Stimulated activated CD4-positive, alpha-beta T cell treated with anti-CD3 and anti-CD28 coated beads, Interleukin-4, amount 100 ng/mL, for 1 hour (primary cell): ENCODE results near the gene KCNIP4.
A peak's percentile ranks its signal among the peaks of the same experiment; 100 is the strongest.
"Not testable (repeated sequence)": the region's sequence is repeated elsewhere in the genome, so short reads cannot be mapped to it uniquely, and the experiment has no call there.

Source experiments
- DNase-seq: peaks from one replicate; pipeline ENCODE4 v3.0.0-alpha.2; 2020

Gene KCNIP4

GRCh38 chr4:20825505-20825904 lies 1123.1 kb downstream of the KCNIP4 start:
- DNase-seq = no peak

- DNase-seq = no peak
These were observed 1132.3 kb downstream of the KCNIP4 start for GRCh38 chr4:20816287-20816686.

DNA sequence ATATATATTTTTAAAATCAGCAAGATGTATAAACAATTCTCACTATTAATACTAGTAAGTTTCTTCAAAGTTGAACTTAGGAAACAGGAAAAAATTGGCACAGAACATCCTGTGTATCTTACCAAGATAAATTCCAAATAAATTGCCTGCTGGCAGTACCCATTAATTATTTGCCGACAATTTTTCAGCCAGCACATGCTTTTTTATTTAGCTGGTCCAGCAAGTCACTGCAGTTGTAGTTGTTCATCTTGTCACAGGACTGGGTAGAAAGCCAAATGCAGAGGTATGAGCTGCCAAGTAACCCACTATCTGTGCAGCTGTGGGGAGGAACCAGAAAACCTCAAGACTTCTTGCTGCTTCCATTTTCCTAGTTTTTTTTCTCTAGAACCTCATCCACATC lies 1134.9 kb downstream of the KCNIP4 start:
- no peak for DNase-seq

- no peak for DNase-seq
These were observed 1138.8 kb downstream of the KCNIP4 start for GRCh38 chr4:20809812-20810211.

DNA sequence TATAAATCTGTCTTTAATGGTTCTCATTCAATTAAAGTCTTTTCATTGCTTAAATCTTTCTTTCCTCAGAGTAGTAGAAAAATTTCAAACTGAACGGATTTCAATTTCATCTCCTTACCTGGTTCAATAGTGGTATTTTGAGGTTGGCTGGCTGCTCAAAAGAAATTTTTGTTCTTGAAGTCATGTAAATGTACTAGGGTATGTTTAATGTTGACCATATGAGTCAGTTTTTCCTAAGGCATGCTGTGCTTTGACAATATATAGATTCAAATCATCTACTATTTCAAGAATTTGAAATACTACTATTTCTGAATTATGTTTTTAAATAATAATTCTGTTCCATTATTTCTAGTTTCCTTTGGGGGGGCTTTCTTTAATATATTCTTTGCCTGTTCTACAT lies 1142.9 kb downstream of the KCNIP4 start:
- DNase-seq = no peak

DNA sequence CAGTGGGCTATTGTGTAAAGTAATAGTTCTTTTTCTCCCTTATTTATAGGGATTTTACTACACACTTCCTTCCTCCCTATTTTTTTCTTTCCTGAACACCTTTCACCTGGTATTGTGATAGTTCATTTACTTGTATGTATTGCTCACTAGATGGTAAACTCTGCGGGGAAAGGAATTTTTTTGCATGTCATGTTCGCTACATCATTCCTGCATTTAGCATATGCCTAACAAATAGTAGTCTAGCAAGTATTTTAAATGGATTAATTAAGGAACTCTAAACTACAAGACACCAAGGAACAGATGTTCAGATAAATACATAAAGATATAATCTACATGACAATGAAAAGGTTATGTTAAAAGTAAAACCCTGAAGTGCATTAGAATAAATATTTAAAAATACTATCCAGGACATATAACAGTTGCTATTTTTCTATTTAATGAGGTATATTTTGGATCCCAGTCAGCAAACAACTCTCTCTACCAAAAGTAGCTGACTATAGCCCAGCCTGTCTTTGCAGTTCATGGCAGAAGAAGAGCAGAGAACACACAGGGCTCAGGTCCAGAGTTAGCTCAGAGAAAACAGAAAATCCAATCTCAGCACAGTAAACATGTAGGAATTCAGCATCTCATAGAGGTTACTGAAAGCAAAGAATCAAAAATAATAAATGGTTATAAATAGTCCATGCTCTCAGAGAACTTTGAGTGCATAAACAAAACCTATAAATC lies 1160.5 kb downstream of the KCNIP4 start:
- DNase-seq = no peak

DNA sequence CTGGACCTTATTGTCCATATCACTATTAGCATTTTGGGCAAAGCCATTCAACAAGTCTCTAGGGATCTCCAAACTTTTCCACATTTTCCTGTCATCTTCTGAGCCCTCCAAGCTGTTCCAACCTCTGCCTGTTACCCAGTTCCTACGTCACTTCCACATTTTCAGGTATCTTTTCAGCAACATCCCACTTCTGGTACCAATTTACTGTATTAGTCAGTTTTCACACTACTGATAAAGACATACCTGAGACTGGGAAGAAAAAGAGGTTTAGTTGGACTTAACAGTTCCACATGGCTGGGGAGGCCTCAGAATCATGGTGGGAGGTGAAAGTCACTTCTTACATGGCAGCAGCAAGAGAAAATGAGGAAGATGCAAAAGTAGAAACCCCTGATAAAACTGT lies 1165.4 kb downstream of the KCNIP4 start:
- not testable (repeated sequence) for DNase-seq

DNA sequence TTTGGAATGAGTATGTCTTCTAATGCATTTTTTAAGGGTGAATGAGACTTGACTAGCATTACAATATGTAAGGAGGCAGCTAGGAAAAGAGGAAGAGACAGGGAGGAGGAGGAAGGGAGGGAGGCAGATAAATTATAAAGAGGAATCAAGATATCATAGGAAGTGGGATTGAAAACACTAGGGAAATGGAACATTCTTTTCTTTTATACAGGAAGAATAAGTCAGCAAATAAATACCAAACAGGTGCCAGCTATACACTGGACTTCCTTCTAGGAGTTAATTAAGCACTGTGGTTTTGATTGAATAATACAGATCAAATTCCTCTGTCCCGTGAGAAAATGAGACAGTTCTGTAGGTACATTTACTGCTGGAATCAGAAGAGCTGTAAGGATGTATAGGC lies 1169.7 kb downstream of the KCNIP4 start:
- no peak for DNase-seq

DNA sequence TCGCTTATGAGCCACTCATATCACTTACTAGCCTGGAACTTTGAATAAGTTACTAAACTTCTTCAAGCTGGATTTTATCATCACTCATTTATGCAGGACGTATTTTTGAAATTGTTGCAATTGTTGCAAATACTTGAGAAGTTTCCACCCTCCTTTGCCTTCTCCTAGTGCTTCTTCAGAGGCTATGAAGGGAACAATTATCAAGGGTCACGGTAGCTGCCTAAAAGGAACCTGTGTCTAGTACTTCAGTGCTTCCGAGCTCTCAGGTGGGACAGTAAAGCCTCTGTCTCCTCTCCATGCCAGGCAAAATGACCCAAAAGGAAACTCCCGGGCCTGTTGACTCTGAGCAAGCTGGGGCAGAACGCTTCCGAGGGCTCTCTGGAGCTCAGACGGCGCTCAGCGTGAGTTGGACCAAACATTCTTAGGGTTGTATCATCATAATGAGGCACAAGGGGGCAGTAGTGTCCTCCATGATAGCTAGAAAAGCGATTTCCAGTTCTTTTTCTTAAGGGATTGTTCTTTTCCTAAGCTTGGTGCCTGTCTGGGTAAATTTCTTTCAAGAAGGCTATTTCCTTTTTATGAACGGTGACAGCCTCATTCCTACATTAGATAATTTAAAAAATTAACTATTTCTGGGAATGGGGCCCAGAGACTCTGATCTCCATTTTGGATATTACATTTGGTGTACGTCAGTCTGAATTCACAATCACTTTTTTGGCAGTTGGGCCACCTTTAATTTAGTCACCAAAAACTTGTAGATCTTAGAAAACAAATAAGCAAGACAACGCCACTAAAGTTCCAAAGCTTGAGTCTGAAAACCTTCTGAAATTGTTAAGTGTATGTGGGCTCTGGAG lies 1175.2 kb downstream of the KCNIP4 start:
- no peak for DNase-seq

- no peak for DNase-seq
These were observed 1184.1 kb downstream of the KCNIP4 start for GRCh38 chr4:20764366-20764992.

DNA sequence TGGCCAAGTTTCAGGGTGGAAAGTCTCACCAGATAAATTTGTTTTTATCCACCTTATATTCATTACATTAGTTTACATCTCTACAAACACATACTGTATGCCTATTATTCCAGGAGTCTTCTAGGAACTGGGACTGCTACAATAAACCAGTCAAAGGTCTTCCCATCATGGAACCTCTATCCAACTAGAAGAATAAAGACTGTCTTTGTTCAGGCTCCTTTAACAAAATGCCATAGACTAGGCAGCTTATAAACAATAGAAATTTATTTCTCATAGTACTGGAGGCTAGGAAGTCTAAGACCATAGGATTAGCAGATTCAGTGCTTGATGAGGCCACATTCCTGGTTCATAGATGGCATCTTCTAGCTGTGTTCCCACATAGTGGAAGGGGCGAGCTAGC lies 1186.7 kb downstream of the KCNIP4 start:
- DNase-seq = no peak

DNA sequence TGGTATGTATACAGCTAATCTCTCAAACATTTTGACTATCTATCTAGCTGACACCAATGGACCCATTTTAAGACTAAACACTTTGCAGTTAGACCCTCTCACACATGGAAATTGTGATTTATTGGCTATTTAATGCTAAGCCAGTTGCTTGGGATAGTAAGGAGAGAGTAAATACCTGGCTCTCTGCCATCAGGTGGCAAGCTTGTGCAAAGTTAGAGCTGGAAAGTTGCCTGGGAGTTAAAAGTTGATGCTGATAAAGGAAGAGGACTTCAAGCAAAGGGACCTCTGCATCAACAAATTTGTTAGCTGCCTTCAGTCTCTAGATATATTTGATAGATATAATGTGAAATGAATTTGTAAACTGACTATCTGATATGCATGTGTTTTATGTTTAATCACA lies 1187.2 kb downstream of the KCNIP4 start:
- no peak for DNase-seq

GRCh38 chr4:20760053-20760452 lies 1188.5 kb downstream of the KCNIP4 start:
- no peak for DNase-seq

DNA sequence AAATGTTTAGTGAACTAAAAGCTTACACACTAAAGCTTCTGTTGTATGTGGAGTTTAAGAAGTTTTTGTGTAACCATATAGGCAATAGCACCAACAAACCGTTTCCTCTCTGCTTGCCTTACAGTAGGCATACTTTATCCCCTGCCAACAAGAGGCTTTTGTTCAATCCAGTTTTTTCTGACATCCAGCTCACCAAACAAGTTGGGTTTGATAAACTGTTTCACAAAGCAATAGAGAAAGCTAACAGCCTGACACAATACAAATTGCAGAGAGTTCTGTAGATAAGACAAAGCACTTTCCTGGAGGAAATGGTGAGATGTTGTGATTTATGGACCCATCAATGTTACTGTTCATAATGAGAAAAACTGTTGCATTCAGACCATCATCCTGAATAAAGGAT lies 1194.5 kb downstream of the KCNIP4 start:
- no peak for DNase-seq

- DNase-seq = no peak
These were observed 1195.9 kb downstream of the KCNIP4 start for GRCh38 chr4:20752641-20753040.

- DNase-seq = not testable (repeated sequence)
These were observed 1202.6 kb downstream of the KCNIP4 start for GRCh38 chr4:20746000-20746399.

GRCh38 chr4:20735931-20736330 lies 1212.6 kb downstream of the KCNIP4 start:
- DNase-seq = no peak

DNA sequence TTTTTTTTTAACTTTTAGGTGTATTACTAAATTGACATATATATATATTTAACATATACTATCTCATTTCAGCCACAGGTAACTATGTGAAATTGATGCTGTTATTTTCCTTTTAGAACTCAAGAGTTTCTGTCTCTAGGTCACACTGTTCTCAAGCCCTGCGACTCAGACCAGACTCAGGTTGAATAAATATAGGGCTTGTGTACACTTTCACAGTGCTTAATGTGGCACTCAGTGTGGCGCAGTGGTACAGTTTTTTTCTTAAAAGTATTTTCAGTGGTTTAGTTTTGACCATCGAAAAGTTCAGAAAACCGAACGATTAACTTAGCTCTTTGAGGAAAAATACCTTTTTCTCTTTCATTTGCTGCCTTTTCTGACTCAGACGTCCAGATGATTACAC lies 1223.7 kb downstream of the KCNIP4 start:
- no peak for DNase-seq

GRCh38 chr4:20723463-20723862 lies 1225.1 kb downstream of the KCNIP4 start:
- no peak for DNase-seq

GRCh38 chr4:20723019-20723418 lies 1225.6 kb downstream of the KCNIP4 start:
- no peak for DNase-seq

DNA sequence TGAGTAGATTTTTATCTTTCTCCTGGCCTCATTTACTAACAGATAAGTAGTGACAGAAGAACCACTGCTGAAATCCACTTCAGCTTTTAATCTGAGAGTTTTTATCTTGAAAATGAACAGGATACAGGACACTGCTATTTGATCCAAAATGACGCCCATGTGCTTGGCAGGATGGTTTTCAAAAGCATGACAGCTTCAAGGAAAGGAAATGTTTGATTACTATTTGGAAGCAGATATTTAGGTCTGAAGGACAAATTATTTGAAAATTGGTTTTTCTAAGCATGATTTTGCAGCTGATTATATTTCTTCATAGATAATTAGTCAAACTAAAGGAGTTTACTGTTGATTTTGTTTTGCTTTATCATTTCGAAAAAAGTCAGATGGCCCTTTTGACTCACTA lies 1237.2 kb downstream of the KCNIP4 start:
- DNase-seq = no peak

DNA sequence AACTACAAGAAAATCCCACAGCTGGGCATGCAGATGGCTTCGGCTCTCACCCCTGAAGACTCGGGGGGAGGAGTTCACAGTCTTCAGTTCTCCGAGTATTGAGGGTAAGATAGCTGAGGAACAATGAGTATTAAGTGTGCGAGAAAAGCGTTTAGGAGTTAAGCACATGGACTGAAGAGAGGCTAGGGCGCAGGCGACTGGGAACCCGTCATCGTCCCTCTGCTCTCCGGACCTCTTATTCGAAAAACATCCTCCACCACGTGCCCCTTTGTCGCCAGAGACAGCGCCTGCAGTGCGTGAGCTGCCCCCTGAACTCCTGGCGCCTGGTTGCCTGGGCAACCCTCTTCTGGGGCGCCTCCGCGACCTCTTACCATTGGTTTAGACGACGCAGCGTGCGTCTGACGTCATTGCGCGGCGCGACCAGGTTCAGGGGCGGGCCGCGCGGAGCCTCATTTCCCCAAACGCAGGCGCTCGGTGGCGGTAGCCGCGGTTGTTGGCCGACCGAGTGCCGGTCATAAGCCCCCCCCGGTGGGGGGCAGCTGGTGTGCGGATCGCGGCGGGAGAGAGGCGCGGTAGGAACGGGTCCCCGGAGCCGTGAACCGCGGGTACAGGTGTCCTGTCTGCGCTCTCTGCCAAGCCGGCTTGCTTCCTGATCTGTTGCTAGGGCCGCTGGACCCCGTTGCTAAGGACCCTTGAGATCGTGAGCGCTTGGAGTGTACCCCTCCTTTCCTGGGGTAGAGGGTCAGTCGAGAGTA lies 1248.4 kb downstream of the KCNIP4 start, which contains the start of gene PACRGL:
TSS of gene PACRGL (plus strand) at position 452 of the 755 bp plus-strand sequence. CDS start 4,024 bp downstream, outside the sequence.
- DNase-seq = peak; percentile 95

- no peak for DNase-seq
These were observed 1249.8 kb downstream of the KCNIP4 start for GRCh38 chr4:20698820-20699219.
